ENCODE results near the gene MYO19. TPM values are rescaled to one million over a fixed set of nuclear protein-coding genes. Genes with fewer than 3 reads are reported as not detected.

The MYO19 gene
- total RNA-seq, 2 experiments from 2014 or later: 109 to 154 TPM

GRCh38 chr17:36505171-36505570 is 29.5 kb downstream of the MYO19 start:
- Histone ChIP-seq H3K9me2 (ENCODE audit: insufficient read depth, low read length) (no peaks in the 10 kb centered on the region), H4K20me1 (ENCODE audit: insufficient read depth, low read length) (no peaks in the 10 kb centered on the region), H3K4me2 (ENCODE audit: low read length) (no peak overlapping the region), H3K36me3 (ENCODE audit: insufficient read depth, low read length) (peaks cover 97% of the 10 kb centered on the region), H3K4me1 (ENCODE audit: insufficient read depth, low read length, poor library complexity, severe bottlenecking) (no peaks in the 10 kb centered on the region), H3K9me3 (ENCODE audit: low read length) (no peaks in the 10 kb centered on the region), H3K27ac (ENCODE audit: low read depth, low read length, poor library complexity, severe bottlenecking) (no peak overlapping the region), H3K79me2 (ENCODE audit: insufficient read depth, low read depth, low read length) (no peaks in the 10 kb centered on the region), H3K4me3 (ENCODE audit: low read depth, low read length, poor library complexity, severe bottlenecking) (no peak overlapping the region), H2AFZ (ENCODE audit: low read length) (no peak overlapping the region)
- ChIA-PET CTCF (ENCODE audit: unreplicated experiment) (no interaction called here), POLR2A (no interaction called here)
- no TSS peak for BruUV-seq (replicated peaks)
- DNase-seq (ENCODE audit: low spot score): no peak
- intact Hi-C loops (cut with micrococcal nuclease; ENCODE audit: unreplicated experiment): no loop called here
- TF ChIP-seq CTCF (conservative IDR thresholded peaks at IDR 0.05; ENCODE audit: low read length) (no peak), EZH2phosphoT487 (IDR thresholded peaks at IDR 0.05; ENCODE audit: borderline replicate concordance, low read depth, low read length) (no peak)

DNA sequence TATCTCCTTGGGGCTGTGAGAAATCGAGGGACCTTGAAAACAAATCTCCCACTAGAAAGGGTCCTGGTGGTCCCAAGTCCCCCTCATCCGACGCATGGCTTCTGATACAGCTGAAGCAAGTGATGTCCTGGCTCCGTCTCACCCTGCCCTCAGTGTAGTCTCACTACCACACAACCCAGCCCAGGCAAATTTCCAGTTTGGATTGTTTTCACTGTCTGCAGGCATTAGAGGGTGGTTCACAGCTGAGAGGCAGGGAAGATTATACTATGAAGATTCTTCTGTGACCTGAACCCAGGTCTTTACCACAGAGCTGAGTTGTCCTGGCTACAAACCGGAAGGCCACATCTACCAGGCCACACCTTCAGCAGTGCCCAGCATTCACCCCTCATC is 30.5 kb downstream of the MYO19 start:
- H3K4me3 ChIP-seq (ENCODE audit: low read depth, low read length, poor library complexity, severe bottlenecking): no peak overlapping the region
- POLR2A ChIA-PET: no interaction called here
- H3K27ac ChIP-seq (ENCODE audit: low read depth, low read length, poor library complexity, severe bottlenecking): no peak overlapping the region
- no peak overlapping the region for H3K4me2 ChIP-seq (ENCODE audit: low read length)
- CTCF ChIA-PET (ENCODE audit: unreplicated experiment): no interaction called here
- H3K9me3 ChIP-seq (ENCODE audit: low read length): no peaks in the 10 kb centered on the region
- H4K20me1 ChIP-seq (ENCODE audit: insufficient read depth, low read length): no peaks in the 10 kb centered on the region
- H3K36me3 ChIP-seq (ENCODE audit: insufficient read depth, low read length): peaks cover 92% of the 10 kb centered on the region
- H3K4me1 ChIP-seq (ENCODE audit: insufficient read depth, low read length, poor library complexity, severe bottlenecking): no peaks in the 10 kb centered on the region
- intact Hi-C loops (cut with micrococcal nuclease; ENCODE audit: unreplicated experiment): no loop called here
- BruUV-seq (replicated peaks): no TSS peak
- H2AFZ ChIP-seq (ENCODE audit: low read length): no peak overlapping the region
- H3K79me2 ChIP-seq (ENCODE audit: insufficient read depth, low read depth, low read length): no peaks in the 10 kb centered on the region
- H3K9me2 ChIP-seq (ENCODE audit: insufficient read depth, low read length): no peaks in the 10 kb centered on the region
- DNase-seq (ENCODE audit: low spot score): no peak
- TF ChIP-seq CTCF (conservative IDR thresholded peaks at IDR 0.05; ENCODE audit: low read length): no peak
- TF ChIP-seq EZH2phosphoT487 (IDR thresholded peaks at IDR 0.05; ENCODE audit: borderline replicate concordance, low read depth, low read length): no peak

GRCh38 chr17:36503456-36504155 is 31.1 kb downstream of the MYO19 start:
- no peak overlapping the region for H2AFZ ChIP-seq (ENCODE audit: low read length)
- H3K79me2 ChIP-seq (ENCODE audit: insufficient read depth, low read depth, low read length): no peaks in the 10 kb centered on the region
- H3K9me2 ChIP-seq (ENCODE audit: insufficient read depth, low read length): no peaks in the 10 kb centered on the region
- H3K36me3 ChIP-seq (ENCODE audit: insufficient read depth, low read length): peaks cover 92% of the 10 kb centered on the region
- CTCF ChIA-PET (ENCODE audit: unreplicated experiment): no interaction called here
- no TSS peak for BruUV-seq (replicated peaks)
- intact Hi-C loops (cut with micrococcal nuclease; ENCODE audit: unreplicated experiment): no loop called here
- no peak overlapping the region for H3K4me2 ChIP-seq (ENCODE audit: low read length)
- no peak overlapping the region for H3K4me3 ChIP-seq (ENCODE audit: low read depth, low read length, poor library complexity, severe bottlenecking)
- no peaks in the 10 kb centered on the region for H4K20me1 ChIP-seq (ENCODE audit: insufficient read depth, low read length)
- DNase-seq (ENCODE audit: low spot score): no peak
- H3K4me1 ChIP-seq (ENCODE audit: insufficient read depth, low read length, poor library complexity, severe bottlenecking): no peaks in the 10 kb centered on the region
- TF ChIP-seq EZH2phosphoT487 (IDR thresholded peaks at IDR 0.05; ENCODE audit: borderline replicate concordance, low read depth, low read length): no peak
- no peak for TF ChIP-seq CTCF (conservative IDR thresholded peaks at IDR 0.05; ENCODE audit: low read length)
- H3K9me3 ChIP-seq (ENCODE audit: low read length): no peaks in the 10 kb centered on the region
- H3K27ac ChIP-seq (ENCODE audit: low read depth, low read length, poor library complexity, severe bottlenecking): no peak overlapping the region
- POLR2A ChIA-PET: no interaction called here

Measured in OCI-LY7 (cell line).